ENCODE measurements around the gene RPS6KA5.
"Not testable (repeated sequence)": the region's sequence is repeated elsewhere in the genome, so short reads cannot be mapped to it uniquely, and the experiment has no call there.

The RPS6KA5 gene

GRCh38 chr14:90858511-90858910 lies 201.9 kb downstream of the RPS6KA5 start:
- no peak for DNase-seq

DNA sequence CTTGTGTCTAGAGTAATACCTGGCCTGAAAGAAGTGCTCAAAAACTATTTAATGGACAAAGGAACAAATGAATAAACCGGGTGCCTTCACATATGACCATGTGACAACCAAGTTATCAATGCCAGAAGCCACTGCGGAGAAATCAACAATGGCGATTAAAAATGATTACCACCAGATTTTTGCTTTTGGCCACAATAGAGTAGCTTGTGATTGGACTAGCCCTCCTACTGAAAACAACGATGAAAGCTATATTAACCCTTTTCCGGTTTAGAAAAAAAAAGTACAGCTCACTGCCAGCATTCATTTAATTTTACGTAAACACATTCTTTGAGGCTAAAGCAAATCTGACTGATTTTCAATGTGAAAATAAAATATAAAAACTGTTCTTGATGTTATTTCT lies 202.6 kb downstream of the RPS6KA5 start:
- DNase-seq: no peak

DNA sequence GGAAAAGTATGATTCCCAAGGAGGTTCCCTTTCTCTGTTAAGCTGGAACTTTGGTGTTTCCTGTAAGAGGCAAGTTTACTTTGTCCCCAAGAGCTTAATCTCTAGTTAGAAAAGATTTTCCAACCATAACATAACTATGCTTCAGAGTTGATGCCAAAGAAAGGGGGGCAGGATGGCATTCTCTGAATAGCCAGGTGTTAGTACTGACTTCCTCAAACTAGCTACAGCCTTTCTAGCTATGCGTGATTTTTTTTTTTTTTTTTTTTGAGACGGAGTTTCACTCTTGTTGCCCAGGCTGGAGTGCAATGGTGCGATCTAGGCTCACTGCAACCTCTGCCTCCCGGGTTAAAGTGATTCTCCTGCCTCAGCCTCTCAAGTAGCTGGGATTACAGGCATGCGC lies 204.3 kb downstream of the RPS6KA5 start:
- DNase-seq: not testable (repeated sequence)

DNA sequence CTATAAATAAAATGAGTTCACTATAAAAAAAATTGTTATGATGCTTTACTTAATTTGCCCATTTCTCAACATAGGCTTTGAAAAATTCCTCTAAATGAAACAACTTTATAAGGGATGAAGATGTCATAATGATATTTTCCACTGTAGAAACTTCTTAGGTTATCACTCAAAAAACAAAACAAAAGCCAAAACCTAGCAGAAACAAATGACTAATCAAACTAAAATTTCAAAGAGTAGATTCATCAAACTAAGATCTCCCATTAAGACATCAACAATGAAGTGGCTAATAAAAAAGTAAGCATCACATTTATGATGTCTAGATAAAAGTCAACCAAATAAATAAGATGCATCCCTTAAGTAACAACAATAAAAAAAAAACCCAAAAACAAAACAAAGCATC lies 207.3 kb downstream of the RPS6KA5 start:
- no peak for DNase-seq

DNA sequence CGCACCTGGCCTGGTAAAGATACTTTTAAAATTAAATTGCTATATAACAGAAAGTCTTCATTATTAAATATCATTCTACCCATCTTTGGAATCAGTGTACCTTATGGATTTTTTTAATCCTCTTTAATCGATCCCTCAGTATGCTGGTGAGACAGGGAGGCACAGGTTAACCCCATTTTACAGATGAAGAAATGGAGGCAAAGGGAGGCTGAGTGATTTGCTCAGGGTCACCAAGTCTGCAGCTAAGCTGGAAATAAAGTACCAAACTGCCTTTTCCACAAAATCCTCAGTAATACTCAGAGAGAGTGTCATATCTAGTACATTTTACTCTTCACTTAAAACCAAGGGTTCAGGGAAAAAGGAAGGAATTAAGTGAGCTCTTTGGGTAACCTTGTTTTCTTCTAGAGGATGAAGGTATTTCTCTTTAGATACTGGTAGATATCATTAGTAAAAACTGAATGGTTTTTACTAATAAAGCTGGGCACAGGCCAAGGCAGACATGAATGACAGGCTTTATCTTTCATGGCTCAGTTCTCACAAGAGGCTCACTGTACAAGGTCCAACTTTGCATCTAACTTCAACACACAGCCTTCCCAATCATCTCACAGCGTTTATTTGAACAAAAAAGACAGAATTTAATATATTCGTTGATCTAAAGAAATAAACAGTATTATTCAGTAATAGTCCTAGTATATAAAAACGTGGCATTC lies 209.0 kb downstream of the RPS6KA5 start:
- no peak for DNase-seq

DNA sequence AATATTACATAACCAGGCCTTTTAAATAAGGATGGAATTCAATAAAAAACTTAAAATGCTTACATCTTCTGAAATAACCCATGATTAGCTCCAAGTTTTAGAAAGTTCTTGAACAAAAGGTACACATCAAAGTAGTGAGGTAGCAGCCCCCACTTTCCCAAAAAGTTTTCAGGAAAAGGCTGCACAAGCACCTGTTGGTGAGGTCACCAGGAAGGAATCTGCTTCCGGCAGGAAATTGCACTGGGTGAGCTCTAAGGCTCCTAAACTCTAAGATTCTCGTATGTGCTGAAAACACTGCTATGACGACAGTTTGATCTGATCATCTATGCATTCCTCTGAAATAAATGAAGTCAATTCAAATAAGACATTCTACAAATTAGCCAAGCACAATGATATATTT lies 210.0 kb downstream of the RPS6KA5 start:
- DNase-seq: no peak

- DNase-seq: no peak
These were observed 210.5 kb downstream of the RPS6KA5 start for GRCh38 chr14:90849787-90850444.

GRCh38 chr14:90848944-90849731 lies 211.3 kb downstream of the RPS6KA5 start:
- no peak for DNase-seq

GRCh38 chr14:90846511-90846910 lies 213.9 kb downstream of the RPS6KA5 start:
- DNase-seq: no peak

DNA sequence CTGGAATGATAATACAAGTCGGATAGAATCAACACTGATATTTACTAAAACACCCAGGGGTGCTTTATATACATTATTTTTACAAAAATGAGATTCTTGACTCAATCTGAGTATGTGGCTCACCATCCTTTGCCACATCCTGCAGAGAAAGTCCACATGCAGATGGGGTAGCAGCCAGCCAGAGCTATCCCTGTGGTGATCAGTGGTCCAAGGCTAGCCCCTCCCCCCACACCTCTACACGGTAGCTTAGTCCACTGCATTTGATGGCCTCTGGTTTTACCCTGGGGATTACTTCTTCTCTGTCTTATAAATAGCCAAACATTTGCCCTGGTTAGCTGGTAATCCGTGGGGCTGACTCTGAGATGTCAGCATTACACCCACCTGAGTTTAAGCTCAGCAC lies 216.1 kb downstream of the RPS6KA5 start:
- DNase-seq: no peak

GRCh38 chr14:90842726-90843125 lies 217.7 kb downstream of the RPS6KA5 start:
- DNase-seq: no peak

- DNase-seq: not testable (repeated sequence)
These were observed 219.8 kb downstream of the RPS6KA5 start for GRCh38 chr14:90840667-90841066.

DNA sequence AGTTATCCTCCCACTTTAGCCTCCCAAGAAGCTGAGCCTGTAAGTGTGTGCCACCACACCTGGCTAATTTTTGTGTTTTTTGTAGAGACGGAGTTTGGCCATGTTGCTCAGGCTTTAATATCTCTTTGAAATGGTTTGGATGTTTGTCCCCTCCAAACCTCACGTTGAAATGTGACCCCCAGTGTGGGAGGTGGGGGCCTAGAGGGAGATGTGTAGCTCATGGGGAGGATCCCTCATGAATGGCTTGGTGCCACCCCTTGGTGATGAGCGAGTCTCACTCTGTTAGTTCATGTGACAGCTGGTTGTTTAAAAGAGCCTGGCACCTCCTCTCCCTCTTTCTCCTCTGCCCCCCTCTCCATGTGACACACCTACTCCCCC lies 220.6 kb downstream of the RPS6KA5 start:
- no peak for DNase-seq

DNA sequence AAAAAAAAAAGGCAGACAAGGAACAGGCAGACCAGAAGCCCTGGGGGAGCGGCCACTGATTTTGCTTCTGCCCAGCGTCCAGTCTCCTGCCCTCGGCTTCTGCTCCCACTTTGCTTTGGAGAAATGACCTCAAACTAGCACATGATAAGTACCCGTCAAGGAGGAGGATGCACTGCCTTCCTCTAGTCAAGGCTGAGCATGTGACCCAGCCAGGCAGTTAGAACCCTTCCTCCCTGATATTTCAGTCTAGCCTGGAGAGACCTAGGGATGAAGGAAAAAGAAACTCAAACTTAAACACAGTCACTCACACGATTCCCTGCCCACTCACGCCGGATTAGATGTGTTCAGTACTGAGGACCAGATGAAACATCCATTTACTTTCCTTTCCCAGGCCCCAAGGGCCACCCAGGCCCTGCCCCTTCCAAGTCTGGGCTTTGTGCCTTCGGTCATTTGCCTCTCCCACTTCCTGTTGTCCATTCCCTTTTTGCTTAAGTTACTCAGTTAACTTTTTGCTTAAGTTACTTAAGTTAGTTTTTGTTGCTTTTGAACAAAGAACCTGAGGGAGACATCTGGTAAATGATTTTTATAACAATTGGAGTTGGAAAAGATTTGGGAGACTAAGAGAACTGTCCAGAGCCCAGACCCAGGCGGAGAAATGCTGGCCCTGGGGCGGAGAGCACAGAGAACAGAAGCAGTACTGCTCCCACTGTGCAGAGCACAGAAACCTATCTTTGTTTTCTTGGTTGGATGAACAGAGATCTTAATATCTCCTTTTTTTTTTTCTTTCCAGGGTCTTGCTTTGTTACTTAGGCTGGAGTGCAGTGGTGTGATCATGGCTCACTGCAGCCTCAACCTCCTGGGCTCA lies 221.2 kb downstream of the RPS6KA5 start:
- DNase-seq: no peak

- DNase-seq: not testable (repeated sequence)
These were observed 221.9 kb downstream of the RPS6KA5 start for GRCh38 chr14:90838531-90838930.

DNA sequence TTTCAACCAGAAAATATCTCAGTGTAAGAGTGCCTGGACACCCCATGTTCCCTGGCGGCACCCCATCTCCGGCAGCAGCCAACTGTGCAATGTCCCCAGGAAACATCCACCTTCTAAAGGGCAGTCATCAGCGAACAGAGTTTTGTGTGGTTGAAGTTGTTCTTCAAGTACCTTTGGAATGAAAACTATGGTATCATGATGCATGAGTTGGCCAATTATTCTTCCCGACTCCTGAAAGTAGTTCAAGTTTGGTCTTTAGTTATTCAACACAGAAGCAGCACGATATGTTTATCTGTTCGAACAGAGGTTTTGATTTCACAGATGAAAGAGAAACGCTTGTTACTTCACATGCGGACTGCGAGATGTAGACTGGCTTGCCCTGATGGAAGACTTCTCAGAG lies 223.1 kb downstream of the RPS6KA5 start:
- DNase-seq: no peak

DNA sequence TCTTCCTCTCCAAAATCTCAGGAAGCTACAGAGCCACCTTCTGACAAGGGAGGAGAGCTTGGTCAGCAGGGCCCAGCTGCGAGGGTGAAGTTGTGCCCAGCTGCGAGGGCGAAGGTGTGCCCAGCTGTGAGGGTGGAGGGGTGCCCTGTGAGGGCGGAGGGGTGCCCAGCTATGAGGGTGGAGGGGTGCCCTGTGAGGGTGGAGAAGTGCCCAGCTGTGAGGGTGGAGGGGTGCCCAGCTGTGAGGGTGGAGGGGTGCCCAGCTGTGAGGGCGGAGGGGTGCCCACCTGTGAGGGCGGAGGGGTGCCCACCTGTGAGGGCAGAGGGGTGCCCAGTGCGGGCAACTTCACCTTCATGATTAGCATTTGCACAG lies 223.8 kb downstream of the RPS6KA5 start:
- no peak for DNase-seq

DNA sequence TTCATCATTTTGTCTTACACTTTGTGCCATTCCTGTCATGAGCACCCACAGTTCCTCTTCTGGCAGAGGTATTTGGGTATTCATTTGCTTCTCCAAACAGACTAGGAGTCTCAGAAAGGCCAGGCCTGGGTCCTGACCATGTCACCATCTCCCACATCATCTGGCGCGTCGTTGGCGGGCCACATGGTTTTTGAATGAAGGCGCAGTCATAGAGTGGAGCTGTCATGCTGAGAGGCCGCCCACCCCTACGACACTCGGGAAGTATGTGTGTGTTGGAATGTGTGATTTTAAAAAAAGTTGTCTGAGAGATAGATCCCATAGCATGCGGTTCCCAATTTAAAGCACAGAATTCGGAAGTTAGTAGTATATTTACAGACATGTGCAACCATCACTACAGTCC lies 228.6 kb downstream of the RPS6KA5 start:
- no peak for DNase-seq

GRCh38 chr14:90830931-90831701 lies 229.3 kb downstream of the RPS6KA5 start:
- no peak for DNase-seq

- DNase-seq: no peak
These were observed 230.8 kb downstream of the RPS6KA5 start for GRCh38 chr14:90829677-90830076.

DNA sequence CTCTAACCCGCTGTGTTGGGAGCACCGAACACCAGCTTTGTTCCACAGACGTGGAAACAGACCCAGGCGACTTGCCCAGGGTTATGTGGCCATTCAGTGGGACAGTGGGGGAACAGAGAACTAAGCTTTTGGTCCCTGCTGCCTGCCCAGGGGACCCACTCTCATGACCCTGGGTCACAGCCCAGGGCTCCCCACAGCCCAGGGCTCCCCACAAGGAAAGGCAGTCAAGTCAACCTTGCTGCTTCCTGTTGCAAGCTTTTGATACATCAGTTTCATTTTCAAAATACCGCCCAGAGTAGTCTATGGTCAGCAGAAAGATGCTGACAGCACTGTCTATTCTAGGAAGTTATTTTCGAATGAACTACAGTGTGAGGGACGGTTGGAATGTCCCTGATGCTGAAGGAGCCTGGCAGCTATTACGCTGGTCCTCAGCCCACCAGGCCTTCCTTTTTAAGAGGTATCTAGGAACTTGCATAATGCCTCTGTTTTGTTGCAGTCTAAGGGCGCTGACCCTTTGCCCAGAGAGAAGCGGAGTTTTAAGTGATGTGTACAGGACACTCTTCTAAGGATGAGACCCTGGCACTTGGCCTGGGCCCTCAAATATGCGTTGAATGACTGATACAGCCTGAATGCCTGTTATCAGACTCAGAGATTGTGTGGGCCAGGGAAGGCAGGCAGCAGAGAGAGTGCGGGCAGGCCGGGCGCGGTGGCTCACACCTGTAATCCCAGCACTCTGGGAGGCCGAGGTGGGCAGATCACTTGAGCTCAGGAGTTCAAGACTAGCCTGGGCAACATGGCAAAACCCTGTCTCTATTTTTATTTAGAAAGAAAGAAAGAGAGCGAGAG lies 231.6 kb downstream of the RPS6KA5 start:
- peak; percentile 67 for DNase-seq
